GM12872 (cell line): ENCODE measurements around the gene PDE11A.

Source experiments
- TF ChIP-seq, protein P1 (sequence below): IDR thresholded peaks from 3 replicates; pipeline ENCODE4 v1.5.1; 2011; ENCODE audit warnings: low read depth, mild to moderate bottlenecking, low read length, moderate library complexity; ENCODE audit not compliant: insufficient read depth

PDE11A gene

DNA sequence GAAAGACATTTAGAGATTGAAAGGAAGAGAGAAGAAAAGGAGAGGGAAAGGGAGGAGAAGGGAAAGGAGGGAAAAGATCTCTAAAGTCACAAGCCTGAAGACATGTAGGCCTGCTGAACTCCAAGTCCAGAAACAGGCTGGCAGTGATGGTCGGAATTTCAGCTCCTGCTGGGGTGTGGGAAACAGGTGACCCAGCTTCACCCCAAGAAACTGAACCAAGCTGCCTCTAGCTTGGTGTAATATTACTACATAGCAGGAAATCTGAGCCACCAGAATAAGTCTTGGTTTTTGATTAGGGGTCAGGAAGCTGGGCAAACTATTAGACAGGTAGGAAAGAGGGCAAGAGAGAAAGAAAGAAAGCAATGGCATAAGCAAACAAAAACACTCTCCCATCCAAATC is 185.8 kb downstream of the PDE11A start:
- TF ChIP-seq, protein P1, sequence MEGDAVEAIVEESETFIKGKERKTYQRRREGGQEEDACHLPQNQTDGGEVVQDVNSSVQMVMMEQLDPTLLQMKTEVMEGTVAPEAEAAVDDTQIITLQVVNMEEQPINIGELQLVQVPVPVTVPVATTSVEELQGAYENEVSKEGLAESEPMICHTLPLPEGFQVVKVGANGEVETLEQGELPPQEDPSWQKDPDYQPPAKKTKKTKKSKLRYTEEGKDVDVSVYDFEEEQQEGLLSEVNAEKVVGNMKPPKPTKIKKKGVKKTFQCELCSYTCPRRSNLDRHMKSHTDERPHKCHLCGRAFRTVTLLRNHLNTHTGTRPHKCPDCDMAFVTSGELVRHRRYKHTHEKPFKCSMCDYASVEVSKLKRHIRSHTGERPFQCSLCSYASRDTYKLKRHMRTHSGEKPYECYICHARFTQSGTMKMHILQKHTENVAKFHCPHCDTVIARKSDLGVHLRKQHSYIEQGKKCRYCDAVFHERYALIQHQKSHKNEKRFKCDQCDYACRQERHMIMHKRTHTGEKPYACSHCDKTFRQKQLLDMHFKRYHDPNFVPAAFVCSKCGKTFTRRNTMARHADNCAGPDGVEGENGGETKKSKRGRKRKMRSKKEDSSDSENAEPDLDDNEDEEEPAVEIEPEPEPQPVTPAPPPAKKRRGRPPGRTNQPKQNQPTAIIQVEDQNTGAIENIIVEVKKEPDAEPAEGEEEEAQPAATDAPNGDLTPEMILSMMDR = no peak

DNA sequence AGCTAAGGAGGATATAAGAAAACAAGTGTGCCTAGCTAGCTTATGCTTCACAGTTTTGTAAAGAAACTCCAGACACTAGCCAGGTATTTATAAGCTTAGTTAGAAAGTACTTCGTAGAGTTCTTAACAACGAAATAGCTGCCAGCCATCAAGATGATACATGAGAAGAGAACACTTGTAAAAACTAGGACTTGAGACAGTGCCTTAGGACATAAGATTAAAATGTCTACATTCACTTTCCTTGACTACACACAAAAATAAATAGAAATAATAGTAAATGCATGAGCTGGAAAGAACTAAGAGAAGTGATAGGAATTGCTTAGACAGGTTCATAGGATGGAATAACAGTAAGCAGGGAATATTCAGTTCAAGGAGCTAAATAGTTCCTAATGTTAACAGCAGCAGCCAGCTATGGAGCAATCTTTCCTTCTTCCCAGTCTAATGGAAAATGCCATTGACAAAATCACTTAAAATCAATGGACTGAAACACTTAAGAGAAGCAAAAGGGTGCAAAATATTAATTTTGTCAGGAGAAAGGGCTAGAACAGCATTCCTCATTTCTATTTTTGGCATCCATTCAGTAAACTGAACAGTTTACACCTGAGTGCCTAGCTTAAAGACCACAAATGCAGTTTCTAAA is 186.6 kb downstream of the PDE11A start:
- TF ChIP-seq, protein P1 = no peak

DNA sequence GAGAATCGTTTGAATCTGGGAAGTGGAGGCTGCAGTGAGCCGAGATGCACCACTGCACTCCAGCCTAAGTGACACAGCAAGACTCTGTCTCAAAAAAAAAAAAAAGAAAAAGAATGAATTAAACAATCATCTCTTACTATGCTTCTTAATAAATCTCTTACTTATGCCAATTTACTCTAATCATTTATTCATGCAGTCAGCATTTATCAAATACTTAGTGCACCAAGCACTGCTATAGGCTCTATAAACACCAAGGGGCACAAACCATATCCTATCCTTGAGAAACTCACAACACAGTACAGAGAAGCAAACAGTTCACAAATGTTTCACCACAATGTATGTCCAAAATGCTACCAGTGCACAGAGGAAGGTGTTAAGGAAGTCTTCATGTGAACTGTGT is 189.4 kb downstream of the PDE11A start:
- TF ChIP-seq, protein P1 = no peak

DNA sequence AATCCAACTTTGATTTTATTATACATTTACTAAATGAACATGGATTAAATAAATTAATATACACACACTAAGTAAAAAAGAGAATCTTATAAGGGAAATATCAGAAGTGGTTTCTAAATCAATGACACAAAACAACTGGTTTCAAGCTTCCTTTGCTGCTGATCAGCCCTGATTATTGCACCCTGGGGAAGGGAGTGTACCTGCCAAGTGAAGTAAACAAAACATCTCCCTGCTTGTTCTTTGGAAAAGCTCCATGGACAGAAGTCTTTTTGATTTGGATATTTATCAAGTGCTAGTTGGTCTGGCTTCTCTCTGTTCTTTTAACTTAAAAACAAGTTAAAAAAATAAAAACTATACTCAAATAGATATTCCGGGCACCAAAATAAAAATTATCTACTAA is 190.1 kb downstream of the PDE11A start:
- TF ChIP-seq, protein P1 = no peak

- TF ChIP-seq, protein P1 = no peak
Measured at GRCh38 chr2:177881921-177882320, 190.7 kb downstream of the PDE11A start.

- TF ChIP-seq, protein P1 = no peak
Measured at GRCh38 chr2:177881008-177881747, 191.4 kb downstream of the PDE11A start.

DNA sequence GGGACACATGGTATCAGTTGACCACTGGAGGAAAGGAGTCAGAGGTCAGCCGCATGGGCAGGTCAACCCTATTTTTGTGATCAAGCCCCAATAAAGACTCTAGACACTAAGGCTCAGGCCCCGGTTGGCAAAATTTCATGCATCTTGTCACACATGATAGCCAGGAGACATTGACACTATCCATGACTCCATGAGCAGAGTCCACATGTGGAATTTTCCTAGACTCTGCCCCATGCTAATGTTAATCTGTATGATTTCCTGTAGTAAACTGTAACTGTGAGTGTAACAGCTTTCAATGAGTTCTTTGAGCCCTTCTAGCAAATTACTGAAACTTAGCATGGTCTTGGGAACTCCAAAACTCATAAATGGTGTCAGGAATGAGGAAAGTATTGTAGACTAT is 192.3 kb downstream of the PDE11A start:
- TF ChIP-seq, protein P1 = no peak
